MM.1S (cell line): ENCODE results near the gene CTNNA2.

ENCODE experiments used
- DNase-seq: peaks from one replicate; pipeline ENCODE4 v3.0.0-alpha.2; 2015
- H2AFZ ChIP-seq: fragments of 300-600 bp; sonication (generic); 2 replicates; pipeline ENCODE4 v1.6.0; 2016; ENCODE audit warnings: antibody characterized with exemption, low read length
- H3F3A ChIP-seq: fragments of 300-600 bp; sonication (generic); 2 replicates; pipeline ENCODE4 v1.6.1; 2016; ENCODE audit warnings: mild to moderate bottlenecking, antibody characterized with exemption, low read length, moderate library complexity, mixed read lengths; ENCODE audit not compliant: insufficient read depth
- H3K27ac ChIP-seq: fragments of 300-600 bp; sonication (generic); 2 replicates; pipeline ENCODE4 v1.5.1; 2016; ENCODE audit warnings: mild to moderate bottlenecking, low read length
- H3K27me3 ChIP-seq: fragments of 300-600 bp; sonication (generic); replicated peaks from 2 replicates; pipeline ENCODE4 v1.6.0; 2016; ENCODE audit warnings: low read length; ENCODE audit not compliant: insufficient read depth
- H3K36me3 ChIP-seq: fragments of 300-600 bp; sonication (generic); replicated peaks from 2 replicates; pipeline ENCODE4 v1.6.1; 2016; ENCODE audit warnings: mild to moderate bottlenecking, low read length, mixed read lengths; ENCODE audit not compliant: insufficient read depth
- H3K4me1 ChIP-seq: fragments of 300-600 bp; sonication (generic); 2 replicates; pipeline ENCODE4 v1.6.1; 2016; ENCODE audit warnings: low read length, mixed read lengths
- H3K4me2 ChIP-seq: fragments of 300-600 bp; sonication (generic); 2 replicates; pipeline ENCODE4 v1.6.0; 2016; ENCODE audit warnings: low read depth, low read length
- H3K4me3 ChIP-seq: fragments of 300-600 bp; sonication (generic); 2 replicates; pipeline ENCODE4 v1.5.1; 2016; ENCODE audit warnings: low read length, mixed read lengths
- H3K79me2 ChIP-seq: fragments of 300-600 bp; sonication (generic); 2 replicates; pipeline ENCODE4 v1.6.1; 2016; ENCODE audit warnings: mixed run types, low read length, mixed read lengths
- H3K9ac ChIP-seq: fragments of 300-600 bp; sonication (generic); 2 replicates; pipeline ENCODE4 v1.6.1; 2016; ENCODE audit warnings: low read length, mixed read lengths
- H3K9me2 ChIP-seq: fragments of 300-600 bp; sonication (generic); replicated peaks from 2 replicates; pipeline ENCODE4 v1.6.1; 2016; ENCODE audit warnings: mild to moderate bottlenecking, low read length, mixed read lengths; ENCODE audit not compliant: insufficient read depth
- H3K9me3 ChIP-seq: fragments of 300-600 bp; sonication (generic); replicated peaks from 2 replicates; pipeline ENCODE4 v1.6.1; 2016; ENCODE audit warnings: mild to moderate bottlenecking, low read length, mixed read lengths; ENCODE audit not compliant: insufficient read depth
- H4K20me1 ChIP-seq: fragments of 300-600 bp; sonication (generic); 2 replicates; pipeline ENCODE4 v1.6.1; 2016; ENCODE audit warnings: mild to moderate bottlenecking, low read length, moderate library complexity, mixed read lengths; ENCODE audit not compliant: insufficient read depth
- CTCF ChIP-seq: fragments of 300-600 bp; sonication (generic); IDR thresholded peaks from 2 replicates; pipeline ENCODE4 v1.5.1; 2016; ENCODE audit warnings: antibody characterized with exemption, low read length, mixed read lengths
- EZH2 ChIP-seq: fragments of 300-600 bp; sonication (generic); optimal IDR thresholded peaks from 2 replicates; pipeline ENCODE3; 2017; ENCODE audit warnings: low read depth, mild to moderate bottlenecking, antibody characterized with exemption, low read length, mixed read lengths
- EZH2phosphoT487 ChIP-seq: fragments of 300-600 bp; sonication (generic); IDR thresholded peaks from 2 replicates; pipeline ENCODE4 v1.6.1; 2018; ENCODE audit warnings: antibody characterized with exemption, low read length

Gene CTNNA2

GRCh38 chr2:79801082-79801481, 288.2 kb downstream of the CTNNA2 start:
- Histone ChIP-seq H3K4me2 (no peak overlapping the region), H3K36me3 (no peaks in the 10 kb centered on the region), H2AFZ (no peak overlapping the region), H3K9ac (no peak overlapping the region), H3F3A (no peaks in the 10 kb centered on the region), H3K79me2 (no peaks in the 10 kb centered on the region), H4K20me1 (no peaks in the 10 kb centered on the region), H3K4me1 (no peaks in the 10 kb centered on the region), H3K27me3 (no peaks in the 10 kb centered on the region), H3K4me3 (no peak overlapping the region), H3K9me2 (no peaks in the 10 kb centered on the region), H3K27ac (no peak overlapping the region), H3K9me3 (no peaks in the 10 kb centered on the region)
- TF ChIP-seq CTCF = no peak
- no peak for TF ChIP-seq EZH2phosphoT487
- no peak for TF ChIP-seq EZH2
- no peak for DNase-seq

GRCh38 chr2:79817288-79817687, 304.4 kb downstream of the CTNNA2 start:
- TF ChIP-seq CTCF (no peak), EZH2 (no peak), EZH2phosphoT487 (no peak)
- no peaks in the 10 kb centered on the region for H3K9me2 ChIP-seq
- H3F3A ChIP-seq = no peaks in the 10 kb centered on the region
- no peaks in the 10 kb centered on the region for H3K79me2 ChIP-seq
- H3K4me3 ChIP-seq = no peak overlapping the region
- H4K20me1 ChIP-seq = no peaks in the 10 kb centered on the region
- H3K27ac ChIP-seq = no peak overlapping the region
- no peaks in the 10 kb centered on the region for H3K4me1 ChIP-seq
- H3K27me3 ChIP-seq = no peaks in the 10 kb centered on the region
- no peak for DNase-seq
- no peak overlapping the region for H2AFZ ChIP-seq
- H3K36me3 ChIP-seq = no peaks in the 10 kb centered on the region
- no peak overlapping the region for H3K4me2 ChIP-seq
- no peak overlapping the region for H3K9ac ChIP-seq
- no peaks in the 10 kb centered on the region; the same call in 1 of the 2 replicates for H3K9me3 ChIP-seq

- TF ChIP-seq CTCF (no peak), EZH2 (no peak)
- Histone ChIP-seq H3K4me2 (no peak overlapping the region), H3K9me2 (no peaks in the 10 kb centered on the region)
Observed at GRCh38 chr2:79820281-79820680, 307.4 kb downstream of the CTNNA2 start.

More at GRCh38 chr2:79820281-79820680, 307.4 kb downstream of the CTNNA2 start:
- Histone ChIP-seq H3K9me3 (no peaks in the 10 kb centered on the region; the same call in 1 of the 2 replicates), H3K4me1 (no peaks in the 10 kb centered on the region), H3K36me3 (no peaks in the 10 kb centered on the region), H2AFZ (no peak overlapping the region), H3K9ac (no peak overlapping the region), H3F3A (no peaks in the 10 kb centered on the region), H4K20me1 (no peaks in the 10 kb centered on the region), H3K27me3 (no peaks in the 10 kb centered on the region), H3K4me3 (no peak overlapping the region), H3K79me2 (no peaks in the 10 kb centered on the region), H3K27ac (no peak overlapping the region)
- DNase-seq = no peak
